Measurements from ENCODE around the gene CAP1.

DNA sequence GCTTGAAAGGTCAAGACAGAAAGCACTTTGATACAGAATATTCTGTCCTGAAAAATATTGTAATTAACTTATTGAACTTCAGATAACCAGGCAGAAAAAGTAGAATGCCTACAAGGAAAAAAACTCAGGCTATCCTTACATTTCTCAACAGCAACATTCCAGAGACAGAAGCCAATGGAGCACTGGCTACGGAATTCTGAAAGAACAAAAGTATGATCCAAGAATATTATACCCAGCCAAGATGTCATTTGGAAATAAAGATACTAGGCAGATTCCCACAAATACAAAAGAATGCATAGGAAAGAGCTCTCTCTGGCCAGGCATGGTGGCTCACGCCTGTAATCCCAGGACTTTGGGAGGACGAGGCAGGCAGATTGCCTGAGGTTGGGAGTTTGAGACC, 62.4 kb downstream of the CAP1 start:
- TF ChIP-seq EZH2phosphoT487 (IDR thresholded peaks at IDR 0.05; ENCODE audit: borderline replicate concordance) (no peak), CTCF (conservative IDR thresholded peaks at IDR 0.05; ENCODE audit: low read length) (no peak)
